ENCODE measurements around the gene CHST15. TPM values are rescaled to one million over a fixed set of nuclear protein-coding genes. Genes with fewer than 3 reads are reported as not detected.

CHST15 gene
- total RNA-seq, 1 donor from 2014 or later = 36.5 TPM

- H3K36me3 ChIP-seq = no peaks in the 10 kb centered on the region
- no peak overlapping the region for H3K4me3 ChIP-seq
- no peaks in the 10 kb centered on the region for H3K9me3 ChIP-seq
- ATAC-seq (peak; percentile 71), DNase-seq (peak; percentile 71)
- H3K27ac ChIP-seq = no peak overlapping the region
- peaks cover 67% of the 10 kb centered on the region for H3K27me3 ChIP-seq (ENCODE audit: low read depth)
- intact Hi-C loops (cut with DNase I) = no loop called here
- peaks cover 8% of the 10 kb centered on the region for H3K4me1 ChIP-seq
- peak; percentile 84 for TF ChIP-seq CTCF (IDR thresholded peaks at IDR 0.05)
These were observed 125.7 kb downstream of the CHST15 start for GRCh38 chr10:123967626-123968243.

- no peak for TF ChIP-seq CTCF (IDR thresholded peaks at IDR 0.05)
- peaks cover 8% of the 10 kb centered on the region for H3K4me1 ChIP-seq
- H3K36me3 ChIP-seq = no peaks in the 10 kb centered on the region
- no peak for DNase-seq
- no peak overlapping the region for H3K27ac ChIP-seq
- no peaks in the 10 kb centered on the region for H3K9me3 ChIP-seq
- peaks cover 63% of the 10 kb centered on the region for H3K27me3 ChIP-seq (ENCODE audit: low read depth)
- H3K4me3 ChIP-seq = no peak overlapping the region
- ATAC-seq = no peak
- intact Hi-C loops (cut with DNase I) = no loop called here
These were observed 126.5 kb downstream of the CHST15 start for GRCh38 chr10:123966896-123967231.

GRCh38 chr10:123965973-123966895 is 127.2 kb downstream of the CHST15 start:
- peaks cover 8% of the 10 kb centered on the region for H3K4me1 ChIP-seq
- no peak overlapping the region for H3K4me3 ChIP-seq
- no peaks in the 10 kb centered on the region for H3K36me3 ChIP-seq
- intact Hi-C loops (cut with DNase I) = no loop called here
- peaks cover 56% of the 10 kb centered on the region for H3K27me3 ChIP-seq (ENCODE audit: low read depth)
- H3K27ac ChIP-seq = no peak overlapping the region
- no peak for ATAC-seq
- no peak for DNase-seq
- H3K9me3 ChIP-seq = no peaks in the 10 kb centered on the region
- no peak for TF ChIP-seq CTCF (IDR thresholded peaks at IDR 0.05)

- no peak for ATAC-seq
- H3K27ac ChIP-seq = no peak overlapping the region
- H3K4me1 ChIP-seq = peaks cover 8% of the 10 kb centered on the region
- intact Hi-C loops (cut with DNase I) = no loop called here
- no peak overlapping the region for H3K4me3 ChIP-seq
- DNase-seq = no peak
- TF ChIP-seq CTCF (IDR thresholded peaks at IDR 0.05) = no peak
- no peaks in the 10 kb centered on the region for H3K9me3 ChIP-seq
- H3K36me3 ChIP-seq = no peaks in the 10 kb centered on the region
- peaks cover 47% of the 10 kb centered on the region for H3K27me3 ChIP-seq (ENCODE audit: low read depth)
These were observed 128.4 kb downstream of the CHST15 start for GRCh38 chr10:123964953-123965352.

GRCh38 chr10:123962756-123963530 is 130.5 kb downstream of the CHST15 start:
- no peak overlapping the region for H3K4me3 ChIP-seq
- no peak for DNase-seq
- peaks cover 27% of the 10 kb centered on the region for H3K27me3 ChIP-seq (ENCODE audit: low read depth)
- TF ChIP-seq CTCF (IDR thresholded peaks at IDR 0.05) = no peak
- no peaks in the 10 kb centered on the region for H3K9me3 ChIP-seq
- no peak overlapping the region for H3K27ac ChIP-seq
- peaks cover 8% of the 10 kb centered on the region for H3K4me1 ChIP-seq
- intact Hi-C loops (cut with DNase I) = no loop called here
- no peak for ATAC-seq
- no peaks in the 10 kb centered on the region for H3K36me3 ChIP-seq
